Left forelimb (tissue), 1 donor: ENCODE data around the gene DGCR8.

ENCODE experiments used
- DNase-seq: peaks from one replicate; pipeline ENCODE4 v3.0.0-alpha.2; 2018; ENCODE audit warnings: low spot score

Gene DGCR8

DNA sequence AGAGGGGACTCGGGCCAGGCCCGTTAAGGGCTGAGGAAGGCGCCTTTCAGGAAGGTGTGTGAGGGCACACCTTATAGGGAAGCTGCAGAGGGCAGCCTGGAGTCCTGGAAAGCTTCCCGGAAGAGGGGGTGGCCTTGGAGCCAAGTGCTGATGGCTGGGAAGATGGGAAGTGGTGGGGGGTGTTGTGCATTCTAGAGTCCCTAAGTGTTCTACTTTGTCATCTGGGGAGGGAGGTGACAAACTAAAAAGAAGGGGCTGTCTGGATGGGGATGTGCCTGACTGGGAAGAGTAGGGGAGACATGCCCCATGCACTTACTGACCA lies 58.3 kb downstream of the DGCR8 start:
- DNase-seq = no peak

GRCh38 chr22:20138868-20139267 lies 58.8 kb downstream of the DGCR8 start:
- no peak for DNase-seq

- no peak for DNase-seq
Observed at GRCh38 chr22:20139391-20140106, 59.5 kb downstream of the DGCR8 start.

DNA sequence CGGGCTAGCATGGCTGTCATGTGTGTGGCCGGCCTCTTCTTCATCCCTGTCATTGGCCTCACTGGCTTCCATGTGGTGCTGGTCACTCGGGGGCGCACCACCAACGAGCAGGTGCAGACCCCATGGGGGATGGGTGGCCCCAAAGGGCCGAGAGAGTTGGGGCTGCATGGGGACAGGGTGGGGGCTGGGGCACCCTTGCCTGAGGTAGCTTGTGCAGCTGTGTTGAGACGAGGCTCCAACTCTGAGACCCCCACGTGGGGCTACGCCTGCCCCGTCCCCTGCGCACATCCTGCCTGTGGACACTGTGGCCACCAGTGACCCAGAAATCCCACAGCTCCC lies 60.0 kb downstream of the DGCR8 start:
- no peak for DNase-seq

GRCh38 chr22:20140521-20140964 lies 60.5 kb downstream of the DGCR8 start:
- no peak for DNase-seq

- no peak for DNase-seq
Observed at GRCh38 chr22:20141186-20142077, 61.4 kb downstream of the DGCR8 start.

DNA sequence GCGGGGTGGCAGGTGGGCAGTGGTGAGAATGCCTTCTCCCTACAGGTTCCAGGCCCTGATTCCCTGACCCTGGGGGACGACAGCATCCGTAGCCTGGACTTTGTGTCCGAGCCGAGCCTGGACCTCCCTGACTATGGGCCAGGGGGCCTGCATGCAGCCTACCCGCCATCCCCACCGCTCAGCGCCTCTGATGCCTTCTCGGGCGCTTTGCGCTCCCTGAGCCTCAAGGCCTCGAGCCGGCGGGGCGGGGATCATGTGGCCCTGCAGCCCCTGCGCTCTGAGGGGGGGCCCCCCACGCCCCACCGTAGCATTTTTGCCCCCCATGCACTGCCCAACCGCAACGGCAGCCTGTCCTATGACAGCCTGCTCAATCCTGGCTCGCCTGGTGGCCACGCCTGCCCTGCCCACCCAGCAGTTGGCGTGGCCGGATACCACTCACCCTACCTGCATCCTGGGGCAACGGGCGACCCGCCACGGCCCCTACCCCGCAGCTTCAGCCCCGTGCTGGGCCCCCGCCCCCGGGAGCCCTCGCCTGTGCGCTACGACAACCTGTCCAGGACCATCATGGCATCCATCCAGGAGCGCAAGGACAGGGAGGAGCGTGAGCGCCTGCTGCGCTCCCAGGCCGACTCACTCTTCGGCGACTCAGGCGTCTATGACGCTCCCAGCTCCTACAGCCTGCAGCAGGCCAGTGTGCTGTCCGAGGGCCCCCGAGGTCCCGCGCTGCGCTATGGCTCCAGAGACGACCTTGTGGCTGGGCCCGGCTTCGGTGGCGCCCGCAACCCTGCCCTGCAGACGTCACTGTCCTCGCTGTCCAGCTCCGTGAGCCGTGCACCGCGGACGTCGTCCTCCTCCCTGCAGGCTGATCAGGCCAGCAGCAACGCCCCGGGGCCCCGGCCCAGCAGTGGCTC lies 62.9 kb downstream of the DGCR8 start:
- no peak for DNase-seq

GRCh38 chr22:20143883-20144665 lies 64.0 kb downstream of the DGCR8 start:
- no peak for DNase-seq

DNA sequence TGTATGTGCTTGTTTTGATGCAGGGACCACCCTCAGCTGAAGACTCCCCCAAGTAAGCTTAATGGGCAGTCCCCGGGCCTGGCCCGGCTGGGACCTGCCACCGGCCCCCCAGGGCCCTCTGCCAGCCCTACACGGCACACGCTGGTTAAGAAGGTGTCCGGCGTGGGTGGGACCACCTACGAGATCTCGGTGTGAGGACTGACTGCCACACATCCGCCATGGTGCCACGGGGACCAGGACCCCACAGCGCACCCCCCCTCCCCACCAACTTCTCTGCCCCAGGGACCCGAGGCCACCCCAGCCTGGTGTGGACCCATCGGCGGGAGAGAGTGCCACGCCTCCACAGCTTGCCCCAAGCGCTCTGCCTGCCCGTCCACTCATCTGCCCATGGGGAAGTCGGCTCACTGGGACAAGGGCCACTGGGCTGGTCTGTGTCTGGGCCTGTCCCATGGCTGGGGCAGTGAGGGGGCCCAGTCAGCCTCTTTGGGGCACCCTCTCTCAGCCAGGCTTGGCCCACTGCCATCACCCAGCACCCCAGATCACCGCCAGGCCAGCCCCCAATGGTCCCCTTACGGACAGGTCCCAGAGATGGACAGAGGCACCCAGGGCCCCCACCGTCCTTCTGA lies 65.3 kb downstream of the DGCR8 start:
- DNase-seq = no peak

GRCh38 chr22:20145832-20146223 lies 65.8 kb downstream of the DGCR8 start:
- DNase-seq = no peak

- DNase-seq = no peak
Observed at GRCh38 chr22:20146777-20147176, 66.7 kb downstream of the DGCR8 start.

- DNase-seq = no peak
Observed at GRCh38 chr22:20147237-20147988, 67.4 kb downstream of the DGCR8 start.

DNA sequence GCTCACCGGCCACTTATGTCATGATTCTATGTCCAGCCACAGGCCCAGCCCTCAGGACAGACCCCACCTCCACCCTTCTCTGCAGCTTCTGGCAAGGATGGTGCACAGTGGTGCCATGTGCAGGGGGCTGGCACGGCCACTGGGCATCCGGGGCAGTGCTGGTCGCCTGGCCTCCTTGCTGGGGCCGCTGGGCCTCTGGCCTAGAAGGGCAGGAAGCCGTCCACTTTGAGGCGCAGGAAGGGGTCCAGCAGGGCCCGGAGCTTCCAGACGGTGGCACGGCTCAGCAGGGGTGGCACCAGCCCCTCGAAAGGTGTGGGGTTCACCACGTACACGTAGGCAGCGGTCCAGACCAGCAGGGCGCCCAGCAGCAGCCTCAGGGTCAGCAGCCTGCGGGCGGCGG lies 68.4 kb downstream of the DGCR8 start:
- no peak for DNase-seq

GRCh38 chr22:20149257-20150250 lies 69.5 kb downstream of the DGCR8 start:
- no peak for DNase-seq

DNA sequence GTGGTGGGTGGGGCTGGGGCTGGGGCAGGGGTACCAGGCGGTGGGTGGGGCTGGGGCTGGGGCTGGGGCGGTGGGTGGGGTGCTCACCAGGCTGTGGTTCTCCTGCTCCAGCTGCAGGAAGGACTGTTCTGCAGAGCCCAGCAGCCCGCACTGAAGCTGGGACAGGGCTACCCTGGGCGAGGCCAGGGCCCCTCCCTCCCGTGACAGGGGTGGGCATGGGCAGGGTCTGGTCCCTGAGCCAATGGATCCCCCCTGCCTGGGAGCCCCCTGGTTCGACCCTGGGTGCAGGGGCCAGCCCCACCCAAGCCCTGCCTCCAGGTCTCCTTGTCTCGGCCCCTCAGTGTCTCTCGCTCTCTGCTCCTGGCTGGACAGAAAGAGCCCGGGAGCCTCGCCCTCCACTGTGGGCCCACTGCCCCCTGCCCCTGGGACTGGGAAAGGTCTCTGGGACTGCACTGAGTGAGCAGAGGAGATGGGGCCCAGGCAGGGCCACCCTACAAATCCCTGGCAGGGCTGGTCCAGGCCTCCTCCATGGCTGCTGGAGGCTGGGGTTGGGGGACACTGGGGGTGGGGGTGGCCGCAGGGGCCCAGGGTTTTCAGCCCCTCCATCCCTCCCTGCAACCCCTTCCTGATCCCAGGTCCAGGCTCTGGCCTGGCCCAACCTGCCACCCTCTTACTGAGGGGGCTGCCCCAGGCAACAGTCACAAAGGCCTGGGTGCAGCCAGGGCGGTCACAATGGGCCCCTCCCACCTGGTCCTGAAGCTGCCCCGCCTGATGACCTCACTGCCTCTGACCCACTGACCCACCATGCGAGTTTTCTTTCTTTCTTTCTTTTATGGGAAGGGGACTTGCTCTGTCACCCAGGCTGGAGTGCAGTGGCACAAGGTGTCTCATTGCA lies 70.6 kb downstream of the DGCR8 start, which contains the start of gene CCDC188:
Gene CCDC188 (minus strand): TSS at position 675 of the 895 bp plus-strand sequence. CDS start 69 bp downstream, at position 606.
- no peak for DNase-seq

GRCh38 chr22:20151276-20151588 lies 71.2 kb downstream of the DGCR8 start:
- DNase-seq = no peak

GRCh38 chr22:20152464-20152890 lies 72.4 kb downstream of the DGCR8 start:
- DNase-seq = no peak

GRCh38 chr22:20153945-20154344 lies 73.9 kb downstream of the DGCR8 start:
- DNase-seq = no peak
